ENCODE data around the gene PTGIR.
A peak's percentile ranks its signal among the peaks of the same experiment; 100 is the strongest.
"Not testable (repeated sequence)": the region's sequence is repeated elsewhere in the genome, so short reads cannot be mapped to it uniquely, and the experiment has no call there.

Gene PTGIR

DNA sequence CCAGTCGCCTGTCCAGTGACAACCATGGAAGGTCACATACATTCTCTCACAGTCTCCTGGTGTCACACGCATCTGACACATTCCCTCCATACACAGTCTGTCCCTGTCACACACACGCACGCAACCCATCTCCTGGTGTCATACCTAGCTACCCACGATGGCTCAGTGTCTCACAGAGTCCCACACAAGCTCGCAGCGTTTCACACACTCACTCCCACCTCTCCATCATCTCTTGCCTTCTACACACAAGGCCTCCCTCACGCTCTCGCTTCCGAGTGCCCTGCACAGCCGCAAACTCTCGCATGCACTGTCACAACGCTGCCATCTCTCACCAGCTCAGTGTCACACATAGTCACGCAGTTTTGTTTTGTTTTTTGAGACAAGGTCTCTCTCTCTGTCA lies 12.3 kb upstream of the PTGIR start:
- no peak for DNase-seq

DNA sequence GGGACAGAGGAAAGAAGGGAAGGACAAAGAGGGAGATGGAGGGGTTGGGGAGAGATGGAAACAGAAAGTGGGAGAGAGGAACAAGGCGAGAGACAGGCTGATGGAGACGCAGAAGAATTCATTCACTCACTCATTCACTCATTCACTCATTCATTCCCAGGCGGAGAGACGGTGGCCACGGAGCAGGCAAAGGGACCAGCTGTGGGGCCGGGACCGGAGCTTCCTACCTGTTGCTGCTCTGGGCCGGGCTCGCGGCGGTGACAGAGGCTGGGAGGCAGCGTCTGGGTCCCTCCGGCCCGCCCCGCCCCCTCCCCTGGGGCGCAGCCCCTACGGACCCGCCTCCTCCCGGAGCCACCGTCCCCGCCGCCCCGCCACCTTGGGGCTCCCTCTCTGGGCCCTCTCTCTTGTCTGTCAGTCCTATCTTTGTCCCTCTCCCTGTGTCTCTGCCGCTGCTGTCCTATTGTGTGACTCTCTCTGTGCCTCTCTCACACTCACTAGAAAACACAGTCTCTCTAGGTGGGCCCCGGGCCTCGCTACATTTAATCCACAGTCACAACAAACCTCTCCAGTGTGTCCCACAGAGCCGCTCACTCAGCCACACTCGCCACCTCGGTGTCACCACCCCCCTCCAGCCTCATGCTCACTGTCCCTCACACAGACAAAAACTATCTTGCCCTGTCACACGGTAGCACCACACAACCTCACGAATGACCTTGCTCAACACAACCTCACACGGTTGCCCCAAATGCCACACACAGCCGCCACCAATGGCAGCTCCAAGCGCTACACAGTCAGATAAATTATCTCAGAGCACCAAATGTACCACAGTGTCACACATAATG lies 11.3 kb upstream of the PTGIR start, which contains the start of gene GNG8:
TSS of gene GNG8 (minus strand) at position 283 of the 842 bp plus-strand sequence. CDS start 1,520 bp downstream, outside the sequence.
- DNase-seq = no peak

DNA sequence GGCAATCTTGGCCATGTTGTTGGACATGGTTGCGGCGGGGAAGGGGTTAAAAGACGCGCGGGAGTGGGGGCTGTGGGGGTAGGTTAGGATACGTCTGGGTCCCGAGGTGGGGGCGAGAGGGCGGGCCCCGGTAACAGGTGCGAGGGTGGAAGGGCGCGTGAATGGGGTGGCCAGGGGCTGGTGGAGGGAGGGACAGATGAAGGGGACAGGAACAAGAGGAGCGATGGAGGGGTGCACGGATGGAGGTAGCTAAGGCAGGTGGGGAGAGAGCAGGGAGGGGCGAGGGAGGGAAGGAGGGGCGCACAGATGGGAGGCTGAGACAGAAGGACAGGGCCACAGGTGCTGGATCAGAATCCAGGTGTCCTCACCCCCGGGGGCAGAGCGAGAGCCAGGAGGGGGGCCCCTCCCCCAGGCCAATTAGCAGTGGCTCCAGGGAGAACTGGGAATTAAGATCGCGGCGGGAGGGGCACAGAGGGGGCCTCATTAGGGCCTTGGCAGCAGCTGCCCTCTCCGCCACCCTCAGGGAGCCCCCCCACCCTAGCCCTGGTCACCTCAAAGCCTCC lies 9.8 kb upstream of the PTGIR start:
- no peak for DNase-seq

DNA sequence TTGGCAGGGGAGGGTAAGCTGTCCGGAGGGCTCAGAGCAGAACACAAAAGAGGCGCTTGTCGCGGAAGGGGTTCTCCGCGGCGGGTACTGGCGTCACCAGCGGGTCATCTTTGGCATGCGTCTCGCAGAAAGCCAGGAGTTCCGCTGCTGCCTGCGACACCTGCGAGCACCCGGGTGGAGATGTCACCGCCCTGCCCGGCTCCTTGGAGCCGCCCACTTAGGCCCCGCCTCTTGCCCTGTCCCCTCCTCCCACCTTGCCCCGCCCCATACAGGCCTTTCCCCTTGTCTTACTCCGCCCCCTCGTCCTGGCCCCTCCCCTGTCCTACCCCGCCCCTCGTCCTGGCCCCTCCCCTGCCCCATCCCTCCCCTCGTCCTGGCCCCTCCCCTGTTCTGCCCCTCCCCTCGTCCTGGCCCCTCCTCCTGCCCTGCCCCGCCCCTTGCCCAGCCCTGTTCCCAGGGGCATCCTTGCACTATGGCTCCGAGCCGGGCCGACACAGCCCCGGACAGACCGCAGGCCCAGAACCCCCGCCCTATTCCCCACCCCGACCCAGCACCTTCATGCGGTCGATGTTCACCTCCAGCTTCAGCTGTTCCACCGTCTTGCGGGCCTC lies 9.3 kb upstream of the PTGIR start:
- DNase-seq = peak; percentile 84

DNA sequence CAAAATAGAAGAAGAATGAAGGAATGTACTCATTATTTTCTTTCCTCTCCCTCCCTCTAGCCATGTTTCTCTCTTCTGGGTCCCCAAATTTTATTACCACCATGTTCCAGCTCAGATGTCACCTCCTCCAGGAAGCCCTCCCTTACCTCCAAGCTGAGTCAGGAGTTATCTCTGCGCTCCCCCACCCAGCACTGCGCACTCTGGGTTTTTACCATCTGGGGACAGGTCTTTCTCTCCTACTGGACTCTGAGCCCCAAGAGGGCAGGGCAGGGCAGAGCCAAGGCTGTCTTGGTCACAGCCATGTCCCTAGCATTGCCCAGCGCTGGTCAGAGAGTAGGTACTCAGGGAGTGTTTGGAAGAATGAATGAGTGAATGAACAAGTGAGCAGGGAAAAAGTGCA lies 8.2 kb upstream of the PTGIR start:
- DNase-seq = no peak

DNA sequence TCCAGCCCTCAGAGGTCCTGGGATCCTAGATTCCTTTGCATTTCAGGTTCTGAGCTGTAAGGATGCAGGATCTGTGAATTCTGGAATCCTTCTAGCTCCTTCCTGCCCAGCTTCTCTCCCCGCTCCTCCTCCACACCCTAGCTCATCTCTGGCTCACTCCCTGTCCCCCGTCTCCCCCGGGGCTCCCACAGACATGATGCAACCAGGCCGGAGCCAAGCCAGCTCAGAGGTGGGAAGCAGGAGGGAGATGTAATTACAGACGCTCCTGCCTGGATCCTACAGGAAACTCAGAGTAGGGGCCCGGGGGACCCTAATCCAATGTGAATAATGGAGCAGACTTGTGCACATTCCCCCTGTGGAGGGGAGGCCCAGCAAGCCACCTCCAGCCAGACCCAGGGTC lies 6.6 kb upstream of the PTGIR start:
- DNase-seq = no peak

DNA sequence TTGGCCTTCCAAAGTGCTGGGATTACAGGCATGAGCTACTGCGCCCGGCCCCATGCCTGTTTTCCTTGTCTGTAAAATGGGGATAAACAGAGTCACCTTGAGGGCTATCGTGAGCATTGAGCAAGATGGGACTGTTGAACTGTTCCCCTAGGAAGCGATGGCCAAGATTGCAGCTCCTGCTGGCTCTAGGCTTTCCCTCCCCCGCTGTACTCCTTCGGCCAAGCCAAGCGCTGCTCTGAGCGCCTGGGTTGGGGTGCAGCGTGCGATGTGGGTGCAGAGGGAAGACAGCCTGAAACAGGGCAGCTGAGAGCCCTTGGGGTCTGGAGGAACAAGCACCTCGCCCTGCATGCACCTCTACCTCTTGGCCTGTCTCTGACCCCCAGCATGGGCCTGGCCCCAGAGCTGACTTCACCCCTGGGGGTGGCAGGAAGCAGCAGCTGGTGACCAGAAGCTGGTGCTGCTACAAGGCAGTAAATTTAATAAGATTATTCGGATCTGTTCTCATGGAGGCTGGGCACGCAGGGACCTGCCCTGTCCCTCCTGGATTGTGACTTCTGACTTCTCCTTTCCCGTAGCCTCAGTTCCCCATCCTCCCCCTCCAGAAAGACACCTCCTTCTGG lies 5.8 kb upstream of the PTGIR start:
- DNase-seq = no peak

DNA sequence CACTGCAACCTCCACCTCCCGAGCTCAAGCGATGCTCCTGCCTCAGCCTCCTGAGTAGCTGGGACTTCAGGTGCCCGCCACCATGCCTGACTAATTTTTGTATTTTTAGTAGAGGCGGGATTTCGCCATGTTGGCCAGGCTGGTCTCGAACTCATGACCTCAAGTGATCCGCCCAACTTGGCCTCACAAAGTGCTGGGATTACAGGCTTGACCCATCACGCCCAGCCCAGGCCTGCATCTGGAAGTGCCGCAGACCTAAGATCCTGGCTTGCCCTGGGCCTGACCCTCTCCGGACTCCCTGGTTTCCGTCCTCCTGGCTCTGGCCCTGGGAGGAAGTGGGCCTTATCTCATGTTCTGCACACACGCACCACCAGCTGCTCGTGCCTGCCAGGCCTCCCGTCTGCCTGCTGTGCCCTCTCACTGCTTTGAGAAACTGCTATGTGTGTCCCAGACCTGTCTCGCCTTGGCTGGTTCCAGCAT lies 4.7 kb upstream of the PTGIR start:
- DNase-seq = no peak

DNA sequence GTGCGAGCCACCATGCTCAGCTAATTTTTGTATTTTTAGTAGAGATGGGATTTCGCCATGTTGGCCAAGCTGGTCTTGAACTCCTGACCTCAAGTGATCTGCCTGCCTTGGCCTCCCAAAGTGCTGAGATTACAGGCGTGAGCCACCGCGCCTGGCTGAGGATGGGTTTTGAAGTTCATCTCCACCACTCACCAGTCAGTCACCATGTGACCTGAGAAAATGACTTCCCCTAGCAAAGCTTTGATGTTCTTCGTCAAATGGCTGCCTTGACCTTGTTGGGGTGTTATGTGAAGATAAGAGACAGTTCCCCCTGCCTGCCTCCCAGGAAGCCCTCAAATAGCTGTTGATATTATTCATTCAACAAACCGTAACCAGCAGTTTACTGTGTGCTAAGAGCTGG lies 4.1 kb upstream of the PTGIR start:
- not testable (repeated sequence) for DNase-seq

DNA sequence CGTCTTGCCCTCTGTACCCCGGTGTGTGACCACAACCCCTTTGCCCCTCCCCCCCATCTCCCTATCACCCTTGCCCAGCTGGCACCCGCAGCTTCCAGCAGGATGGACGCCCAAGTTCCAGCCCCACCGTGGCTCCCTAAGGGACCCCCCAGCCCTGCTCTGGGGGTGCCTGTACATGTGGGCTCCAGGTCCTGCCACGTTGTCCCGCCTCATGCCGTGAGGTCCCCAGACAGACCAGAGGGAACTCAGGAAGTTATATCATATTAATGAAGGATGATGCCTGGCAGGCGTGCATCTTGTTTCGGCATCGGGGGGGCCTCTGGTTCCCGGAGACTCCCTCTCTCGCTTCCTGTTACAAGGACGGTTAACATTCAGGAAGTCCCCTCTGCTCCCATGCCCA lies 1.6 kb upstream of the PTGIR start:
- no peak for DNase-seq

DNA sequence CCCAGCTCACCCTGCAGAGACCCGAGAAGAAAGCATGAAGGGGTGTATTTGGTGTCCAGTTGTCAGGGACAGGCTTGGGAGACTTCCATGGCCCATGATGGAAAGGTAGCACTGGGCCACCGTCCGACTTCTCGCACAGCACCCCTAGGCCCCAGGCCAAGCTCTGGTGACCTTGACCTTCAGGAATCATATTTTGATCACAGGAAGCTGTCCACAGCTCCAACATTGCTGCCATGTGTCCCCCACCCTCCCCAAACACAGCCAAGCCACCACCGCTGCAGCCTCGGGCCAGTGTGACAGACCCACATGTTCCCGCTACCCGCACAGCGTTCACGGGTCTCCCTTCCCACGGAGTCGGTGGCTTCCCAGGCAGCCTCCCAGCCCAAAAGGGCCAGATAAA lies 842 bp upstream of the PTGIR start:
- no peak for DNase-seq

DNA sequence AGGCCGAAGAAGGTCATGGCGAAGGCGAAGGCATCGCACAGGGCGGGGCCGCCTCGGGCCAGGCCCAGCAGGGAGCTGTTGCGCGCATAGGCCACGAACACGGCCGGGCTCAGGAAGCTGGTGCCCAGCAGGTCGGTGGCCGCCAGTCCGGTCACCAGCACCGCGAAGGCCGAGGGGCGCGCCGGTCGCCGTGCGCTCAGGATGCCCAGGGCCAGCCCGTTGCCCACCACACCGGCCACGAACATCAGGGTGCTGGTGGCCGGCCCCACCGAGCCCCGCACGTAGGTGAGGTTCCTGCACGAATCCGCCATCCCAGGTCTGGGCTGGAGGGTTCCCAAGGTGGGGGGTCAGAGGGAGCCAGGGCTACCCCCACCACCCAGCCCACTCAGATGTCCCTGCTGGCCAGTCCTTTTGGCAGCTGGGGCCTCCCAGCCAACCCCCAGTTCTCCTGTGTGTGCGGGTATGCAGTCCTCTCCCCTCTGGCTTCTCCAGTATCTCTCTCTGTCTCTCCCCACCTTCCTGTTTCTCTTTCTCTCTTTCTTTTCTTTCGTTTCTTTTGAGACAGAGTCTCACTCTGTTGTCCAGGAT lies 880 bp downstream of the PTGIR start:
- DNase-seq = no peak

DNA sequence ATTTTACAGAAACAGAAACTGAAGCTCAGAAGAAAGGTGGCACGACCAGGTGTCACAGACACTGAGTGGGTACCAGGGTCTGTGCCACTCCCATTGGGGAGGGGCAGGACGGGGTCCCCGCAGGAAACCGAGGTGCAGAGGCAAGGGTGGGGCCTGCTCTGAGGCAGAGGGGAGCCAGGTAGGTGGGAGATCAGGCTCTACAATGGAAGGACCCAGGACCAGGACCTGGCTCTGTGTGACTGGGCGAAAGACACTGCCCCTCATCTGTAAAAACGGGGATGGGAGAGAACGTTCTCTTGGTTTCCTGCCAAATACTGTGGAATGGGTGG lies 2.8 kb downstream of the PTGIR start:
- no peak for DNase-seq

DNA sequence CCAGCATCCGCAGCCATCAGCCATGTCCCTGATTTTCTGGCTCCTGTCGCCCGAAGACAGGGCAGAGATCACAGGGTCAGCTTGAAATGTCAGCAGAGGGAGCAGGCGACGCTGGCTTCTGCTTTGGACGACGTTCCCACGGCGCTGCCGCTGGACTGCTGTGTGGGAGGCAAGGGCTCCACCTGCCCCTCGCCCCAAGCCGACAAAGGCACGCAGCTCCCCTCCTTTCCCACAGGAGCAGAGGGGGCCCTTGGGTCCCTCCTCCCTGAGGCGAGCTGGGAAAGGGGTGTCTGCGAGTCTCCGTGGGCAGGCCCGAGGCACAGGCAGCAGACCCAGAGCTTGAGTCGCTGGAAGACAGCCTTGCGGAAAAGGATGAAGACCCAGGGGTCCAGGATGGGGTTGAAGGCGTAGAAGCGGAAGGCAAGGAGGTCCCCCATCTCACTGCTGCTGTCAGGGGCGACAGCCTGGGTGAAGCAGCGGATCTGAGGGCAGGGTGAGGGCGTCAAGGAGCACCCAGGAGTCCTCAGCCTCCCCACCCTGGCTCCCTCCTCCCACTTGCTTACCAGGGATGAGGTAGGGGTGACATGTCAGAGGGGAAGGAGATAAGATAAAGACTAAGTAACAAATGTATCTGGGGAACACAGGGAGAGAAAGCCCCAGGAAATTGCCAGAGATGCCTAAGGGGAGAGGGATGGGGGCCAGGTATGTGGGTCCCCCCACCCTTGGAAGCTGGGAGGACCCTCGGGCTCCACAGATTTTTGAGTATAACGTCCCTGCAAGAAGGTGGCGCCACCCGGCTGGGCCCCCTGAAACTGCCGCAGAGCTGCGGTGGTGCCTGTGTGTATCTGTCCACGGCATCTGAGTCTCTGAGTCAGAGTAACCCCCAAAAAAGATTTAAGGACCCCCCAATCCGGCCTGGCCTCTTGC lies 3.4 kb downstream of the PTGIR start:
- no peak for DNase-seq

DNA sequence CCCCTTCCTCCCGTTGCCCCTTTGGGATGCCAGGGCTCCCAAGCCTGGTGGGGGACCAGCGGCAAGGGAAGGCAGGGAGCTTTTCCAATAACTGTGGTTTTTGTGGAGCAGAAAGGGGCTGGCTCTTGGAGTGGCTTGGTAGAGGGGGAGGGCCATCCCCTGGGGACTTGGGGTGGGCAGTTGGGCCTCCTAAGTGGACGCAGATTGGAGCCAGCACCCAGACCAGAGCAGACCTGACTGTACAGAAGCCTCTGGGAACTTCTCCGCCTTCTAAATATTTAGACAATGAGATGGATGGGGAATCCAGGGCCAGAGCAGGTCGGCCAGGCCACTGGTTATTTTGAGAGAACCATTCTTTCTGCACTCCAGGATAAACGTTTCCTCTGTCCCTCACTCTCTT lies 4.2 kb downstream of the PTGIR start:
- no peak for DNase-seq

DNA sequence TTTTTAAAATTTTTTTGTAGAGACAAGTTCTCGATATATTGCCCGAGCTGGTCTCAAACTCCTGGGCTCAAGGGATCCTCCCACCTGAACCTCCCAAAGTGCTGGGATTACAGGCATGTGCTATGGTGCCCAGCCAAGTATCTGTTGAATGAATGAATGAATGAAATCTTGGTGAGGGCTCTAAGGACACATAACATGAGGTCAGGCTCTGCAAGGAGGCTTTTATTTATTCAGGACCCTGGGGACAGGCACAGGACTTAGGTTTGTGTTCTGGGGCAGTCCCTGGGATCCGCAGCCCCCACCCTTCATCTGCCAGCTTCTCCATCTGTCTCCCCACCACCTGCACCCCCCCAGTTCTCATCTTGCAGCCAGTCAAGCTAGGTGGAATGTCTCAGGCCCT lies 4.6 kb downstream of the PTGIR start:
- no peak for DNase-seq

DNA sequence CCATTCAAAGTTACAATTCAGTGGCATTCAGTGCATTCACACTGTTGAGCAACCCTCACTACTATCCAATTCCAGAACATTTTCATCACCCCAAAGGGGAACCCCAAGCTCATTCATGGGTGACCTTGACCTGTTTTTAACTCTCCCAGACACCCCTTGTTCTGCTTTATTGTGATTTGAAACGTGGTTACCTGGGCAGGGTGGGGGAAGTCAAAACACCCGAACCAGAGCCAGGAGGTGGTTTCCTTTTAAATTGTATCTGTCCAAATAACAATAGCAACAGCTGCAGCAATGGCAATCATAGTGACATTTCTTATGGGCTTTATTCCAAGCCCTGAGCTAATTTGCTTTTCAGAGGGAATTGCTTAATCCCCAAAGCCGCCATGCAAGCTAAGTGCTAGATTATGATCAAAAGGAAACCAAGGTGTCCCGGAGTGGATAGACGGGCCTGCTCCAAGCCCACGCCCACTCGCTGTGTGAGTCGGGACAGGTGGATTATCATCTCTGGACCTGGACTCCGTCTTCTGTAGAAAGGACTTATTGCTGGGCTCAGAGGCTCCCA lies 6.1 kb downstream of the PTGIR start:
- DNase-seq = no peak

DNA sequence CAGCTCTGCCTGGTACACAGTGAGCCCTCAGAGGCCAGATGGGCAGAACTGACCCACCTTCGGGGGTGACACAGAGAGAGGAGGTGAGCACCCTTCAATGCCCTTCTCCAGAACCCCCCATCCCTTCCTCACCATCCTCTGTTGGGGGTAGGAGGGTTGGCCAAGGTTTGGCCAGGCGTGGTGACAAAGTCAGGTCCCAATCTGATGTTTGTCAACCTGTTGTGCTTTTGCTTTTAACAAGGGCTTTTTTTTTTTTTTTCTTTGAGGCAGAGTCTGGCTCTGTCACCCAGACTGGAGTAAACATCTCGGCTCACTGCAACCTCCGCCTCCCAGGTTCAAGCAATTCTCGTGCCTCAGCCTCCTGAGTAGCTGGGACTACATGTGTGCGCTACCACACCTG lies 7.3 kb downstream of the PTGIR start:
- no peak for DNase-seq

DNA sequence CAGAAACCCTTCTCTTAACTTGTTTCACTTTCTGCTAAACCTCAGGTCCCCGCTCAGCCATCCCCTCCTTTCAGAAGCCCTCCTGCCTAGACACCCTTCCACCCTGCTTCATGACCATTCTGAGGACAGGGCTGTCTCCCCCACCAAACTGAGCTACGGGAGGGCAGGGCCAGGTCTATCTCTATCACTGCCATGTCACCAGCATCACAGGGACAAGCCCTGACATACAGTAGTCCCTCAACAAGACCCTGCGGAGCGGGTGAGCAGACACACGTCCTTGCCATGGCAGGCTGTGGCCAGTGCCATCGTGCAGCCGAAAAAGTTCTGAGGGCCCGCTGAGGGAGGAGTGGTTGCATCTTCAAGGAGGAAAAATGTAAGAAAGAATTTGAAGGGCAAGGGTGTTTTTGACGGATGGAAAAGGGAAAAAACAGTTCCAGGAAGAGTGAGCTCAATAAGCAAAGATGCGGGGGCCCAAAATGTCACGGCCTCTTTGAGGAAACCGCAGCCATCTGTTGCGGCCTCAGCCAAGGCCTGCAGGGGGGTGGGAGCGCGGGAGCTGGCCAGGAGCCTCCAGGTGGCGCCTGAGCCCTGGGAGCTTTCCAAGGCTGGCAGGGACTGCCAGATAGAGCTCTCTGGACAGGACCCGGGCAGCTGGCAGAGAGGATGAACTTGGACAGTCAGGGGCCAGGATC lies 8.1 kb downstream of the PTGIR start:
- peak; percentile 72 for DNase-seq

DNA sequence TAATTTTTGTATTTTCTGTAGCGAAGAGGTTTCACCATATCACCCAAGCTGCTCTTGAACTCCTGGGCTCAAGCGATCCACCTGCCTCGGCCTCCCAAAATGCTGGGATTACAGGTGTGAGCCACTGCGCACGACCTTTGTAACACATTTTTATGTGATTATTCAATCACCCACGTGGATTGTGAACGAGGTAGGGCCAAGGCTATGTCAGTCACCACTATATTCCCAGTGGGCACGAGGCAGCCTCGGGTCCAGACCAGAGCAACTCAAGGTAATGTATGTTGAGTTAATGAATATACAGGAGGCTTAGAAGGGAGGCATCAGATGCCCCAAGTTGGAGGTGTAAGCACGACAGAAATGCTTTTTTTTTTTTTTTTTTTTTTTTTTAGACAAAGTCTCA lies 8.9 kb downstream of the PTGIR start:
- no peak for DNase-seq

DNA sequence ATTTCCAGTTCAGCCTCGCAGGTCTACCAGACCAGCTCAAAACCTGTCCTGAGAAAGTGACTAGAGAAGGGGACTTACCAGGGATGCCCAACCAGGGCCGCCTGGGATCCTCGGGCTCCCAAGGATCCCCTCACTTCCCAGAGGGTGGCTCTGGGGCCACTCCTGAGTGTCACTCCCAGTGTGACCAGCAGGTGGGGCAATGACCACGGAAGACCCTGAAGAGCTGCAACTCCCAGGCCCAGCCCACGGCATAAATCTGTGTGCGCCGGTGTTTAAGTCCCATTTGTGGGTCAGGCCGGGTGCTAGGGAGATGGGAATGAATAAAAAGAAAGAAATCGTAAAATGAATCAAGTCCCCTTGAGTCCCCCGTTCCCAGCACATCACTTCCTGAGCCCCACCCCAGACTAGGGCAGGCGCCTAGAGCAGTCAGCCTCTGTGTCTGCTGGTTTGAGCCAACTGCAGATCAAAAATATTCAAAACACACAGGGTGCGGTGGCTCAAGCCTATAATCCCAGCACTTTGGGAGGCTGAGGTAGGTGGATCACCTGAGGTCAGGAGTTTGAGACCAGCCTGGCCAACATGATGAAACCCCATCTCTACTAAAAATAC lies 10.7 kb downstream of the PTGIR start:
- DNase-seq = peak; percentile 90

Measured in right forelimb (tissue), 1 donor.